Type B pancreatic cell (in vitro differentiated cells): ENCODE measurements around the gene SPACA4. TPM values are rescaled to one million over a fixed set of nuclear protein-coding genes. Genes with fewer than 3 reads are reported as not detected.

Experiments used
- DNase-seq: peaks from one replicate; pipeline ENCODE4 v3.0.0; 2021; ENCODE audit warnings: mixed read lengths; ENCODE audit not compliant: unreplicated experiment; ENCODE audit errors: extremely low spot score
- H3K27ac Mint-ChIP-seq: 2 replicates; pipeline ENCODE4 v1.8.0; 2021; ENCODE audit warnings: mild to moderate bottlenecking, mixed read lengths
- H3K27me3 Mint-ChIP-seq: 2 replicates; pipeline ENCODE4 v1.8.0; 2021; ENCODE audit warnings: mixed read lengths
- H3K36me3 Mint-ChIP-seq: 2 replicates; pipeline ENCODE4 v1.8.0; 2021; ENCODE audit warnings: mixed read lengths
- H3K4me1 Mint-ChIP-seq: one replicate; pipeline ENCODE4 v1.8.0; 2021; ENCODE audit warnings: mixed read lengths; ENCODE audit not compliant: unreplicated experiment
- H3K4me3 Mint-ChIP-seq: 2 replicates; pipeline ENCODE4 v1.8.0; 2021; ENCODE audit warnings: mild to moderate bottlenecking, mixed read lengths
- H3K9me3 Mint-ChIP-seq: 2 replicates; pipeline ENCODE4 v1.8.0; 2021; ENCODE audit warnings: mixed read lengths
- total RNA-seq: library from RNA; stranded (reverse); gene quantifications from 2 replicates; pipeline ENCODE4 v1.2.1, GENCODE V29; 2021; ENCODE audit warnings: low replicate concordance
- TF ChIP-seq, protein P1 (sequence below): fragments of 200-600 bp; sonication (generic); conservative IDR thresholded peaks from 2 replicates; pipeline ENCODE4 v1.5.0; 2021; ENCODE audit warnings: antibody characterized with exemption, mild to moderate bottlenecking

Gene SPACA4
- total RNA-seq, 1 donor from 2014 or later: not detected

DNA sequence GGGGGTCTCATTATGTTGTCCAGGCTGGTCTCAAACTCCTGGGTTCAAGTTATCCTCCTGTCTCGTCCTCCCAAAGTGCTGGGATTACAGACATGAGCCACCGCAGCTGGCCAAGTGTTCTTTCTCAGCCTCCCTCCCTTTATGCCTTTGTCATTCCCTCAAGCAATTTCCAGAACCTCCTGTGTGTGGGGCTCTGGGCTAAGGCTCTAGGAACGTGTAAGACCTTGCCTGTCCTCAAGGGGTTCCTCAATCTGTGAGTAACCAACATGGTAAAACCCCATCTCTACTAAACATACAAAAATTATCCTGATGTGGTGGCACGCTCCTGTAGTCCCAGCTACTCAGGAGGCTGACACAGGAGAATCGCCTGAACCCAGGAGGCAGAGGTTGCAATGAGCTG is 15.5 kb upstream of the SPACA4 start:
- H3K27ac Mint-ChIP-seq: no peak overlapping the region
- peaks cover 9% of the 10 kb centered on the region for H3K4me1 Mint-ChIP-seq
- DNase-seq: no peak
- H3K4me3 Mint-ChIP-seq: no peak overlapping the region
- TF ChIP-seq, protein P1, sequence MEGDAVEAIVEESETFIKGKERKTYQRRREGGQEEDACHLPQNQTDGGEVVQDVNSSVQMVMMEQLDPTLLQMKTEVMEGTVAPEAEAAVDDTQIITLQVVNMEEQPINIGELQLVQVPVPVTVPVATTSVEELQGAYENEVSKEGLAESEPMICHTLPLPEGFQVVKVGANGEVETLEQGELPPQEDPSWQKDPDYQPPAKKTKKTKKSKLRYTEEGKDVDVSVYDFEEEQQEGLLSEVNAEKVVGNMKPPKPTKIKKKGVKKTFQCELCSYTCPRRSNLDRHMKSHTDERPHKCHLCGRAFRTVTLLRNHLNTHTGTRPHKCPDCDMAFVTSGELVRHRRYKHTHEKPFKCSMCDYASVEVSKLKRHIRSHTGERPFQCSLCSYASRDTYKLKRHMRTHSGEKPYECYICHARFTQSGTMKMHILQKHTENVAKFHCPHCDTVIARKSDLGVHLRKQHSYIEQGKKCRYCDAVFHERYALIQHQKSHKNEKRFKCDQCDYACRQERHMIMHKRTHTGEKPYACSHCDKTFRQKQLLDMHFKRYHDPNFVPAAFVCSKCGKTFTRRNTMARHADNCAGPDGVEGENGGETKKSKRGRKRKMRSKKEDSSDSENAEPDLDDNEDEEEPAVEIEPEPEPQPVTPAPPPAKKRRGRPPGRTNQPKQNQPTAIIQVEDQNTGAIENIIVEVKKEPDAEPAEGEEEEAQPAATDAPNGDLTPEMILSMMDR: no peak
- H3K36me3 Mint-ChIP-seq: no peaks in the 10 kb centered on the region
- no peaks in the 10 kb centered on the region for H3K9me3 Mint-ChIP-seq
- peaks cover 5% of the 10 kb centered on the region for H3K27me3 Mint-ChIP-seq

DNA sequence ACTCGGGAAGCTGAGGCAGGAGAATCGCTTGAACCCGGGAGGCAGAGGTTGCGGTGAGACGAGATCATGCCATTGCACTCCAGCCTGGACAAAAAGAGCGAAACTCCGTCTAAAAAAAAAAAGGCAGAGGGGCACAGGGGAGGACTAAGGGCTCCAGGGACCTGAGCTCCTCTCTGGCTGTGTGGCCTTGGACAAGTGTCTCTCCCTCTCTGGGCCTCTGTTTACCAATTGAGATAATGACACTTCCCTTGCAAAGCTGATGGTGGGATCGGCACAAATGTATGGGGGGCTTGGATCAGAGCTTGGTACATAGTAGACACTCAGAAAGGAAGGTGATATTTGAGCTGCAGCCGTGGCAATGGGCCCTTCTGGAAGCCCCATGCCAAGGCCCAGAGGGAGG is 11.4 kb upstream of the SPACA4 start:
- no peaks in the 10 kb centered on the region for H3K9me3 Mint-ChIP-seq
- H3K4me1 Mint-ChIP-seq: no peaks in the 10 kb centered on the region
- no peak overlapping the region for H3K27ac Mint-ChIP-seq
- no peak overlapping the region for H3K4me3 Mint-ChIP-seq
- TF ChIP-seq, protein P1: no peak
- H3K27me3 Mint-ChIP-seq: no peaks in the 10 kb centered on the region
- no peak for DNase-seq
- no peaks in the 10 kb centered on the region for H3K36me3 Mint-ChIP-seq

DNA sequence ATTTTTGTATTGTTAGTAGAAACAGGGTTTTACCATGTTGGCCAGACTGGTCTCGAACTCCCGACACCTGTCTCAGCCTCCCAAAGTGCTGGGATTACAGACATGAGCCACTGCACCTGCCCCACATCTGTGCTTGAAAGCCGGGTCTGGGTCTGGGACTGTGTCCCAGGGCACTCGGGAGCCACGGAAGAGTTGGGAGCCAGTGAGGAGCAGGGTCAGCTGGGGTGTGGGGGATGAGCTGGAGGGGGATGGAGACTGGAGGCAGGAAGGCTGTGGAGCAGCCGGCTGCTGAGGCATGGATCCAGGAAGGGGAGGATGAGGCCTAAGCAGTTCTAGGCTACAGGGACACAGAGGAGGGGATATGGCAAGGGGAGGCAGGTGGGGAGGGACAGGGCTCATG is 10.7 kb upstream of the SPACA4 start:
- Mint-ChIP-seq H3K9me3 (no peaks in the 10 kb centered on the region), H3K27me3 (no peaks in the 10 kb centered on the region), H3K4me1 (no peaks in the 10 kb centered on the region), H3K4me3 (no peak overlapping the region), H3K36me3 (no peaks in the 10 kb centered on the region), H3K27ac (no peak overlapping the region)
- no peak for DNase-seq
- TF ChIP-seq, protein P1: no peak

DNA sequence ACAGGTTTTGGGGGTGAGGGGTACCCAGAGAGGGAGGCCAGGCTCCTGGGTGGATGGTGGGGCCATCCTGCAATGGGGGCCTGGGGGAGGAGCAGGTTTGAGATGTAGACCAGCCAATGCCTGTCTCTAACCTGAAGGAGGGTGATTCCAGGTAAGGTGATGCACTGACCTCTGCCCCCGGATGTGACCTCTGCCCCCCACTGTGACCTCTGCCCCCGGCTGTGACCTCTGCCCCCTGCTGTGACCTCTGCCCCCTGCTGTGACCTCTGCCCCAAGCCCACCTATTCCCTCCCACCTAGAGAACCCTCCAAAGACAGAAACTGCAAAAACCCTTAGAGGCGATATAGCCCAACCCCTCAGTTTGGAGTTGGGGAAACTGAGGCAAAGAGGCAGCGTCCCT is 10.3 kb upstream of the SPACA4 start:
- H3K9me3 Mint-ChIP-seq: no peaks in the 10 kb centered on the region
- no peaks in the 10 kb centered on the region for H3K36me3 Mint-ChIP-seq
- H3K27ac Mint-ChIP-seq: no peak overlapping the region
- no peak for DNase-seq
- H3K4me1 Mint-ChIP-seq: no peaks in the 10 kb centered on the region
- H3K4me3 Mint-ChIP-seq: no peak overlapping the region
- TF ChIP-seq, protein P1: no peak
- H3K27me3 Mint-ChIP-seq: no peaks in the 10 kb centered on the region

DNA sequence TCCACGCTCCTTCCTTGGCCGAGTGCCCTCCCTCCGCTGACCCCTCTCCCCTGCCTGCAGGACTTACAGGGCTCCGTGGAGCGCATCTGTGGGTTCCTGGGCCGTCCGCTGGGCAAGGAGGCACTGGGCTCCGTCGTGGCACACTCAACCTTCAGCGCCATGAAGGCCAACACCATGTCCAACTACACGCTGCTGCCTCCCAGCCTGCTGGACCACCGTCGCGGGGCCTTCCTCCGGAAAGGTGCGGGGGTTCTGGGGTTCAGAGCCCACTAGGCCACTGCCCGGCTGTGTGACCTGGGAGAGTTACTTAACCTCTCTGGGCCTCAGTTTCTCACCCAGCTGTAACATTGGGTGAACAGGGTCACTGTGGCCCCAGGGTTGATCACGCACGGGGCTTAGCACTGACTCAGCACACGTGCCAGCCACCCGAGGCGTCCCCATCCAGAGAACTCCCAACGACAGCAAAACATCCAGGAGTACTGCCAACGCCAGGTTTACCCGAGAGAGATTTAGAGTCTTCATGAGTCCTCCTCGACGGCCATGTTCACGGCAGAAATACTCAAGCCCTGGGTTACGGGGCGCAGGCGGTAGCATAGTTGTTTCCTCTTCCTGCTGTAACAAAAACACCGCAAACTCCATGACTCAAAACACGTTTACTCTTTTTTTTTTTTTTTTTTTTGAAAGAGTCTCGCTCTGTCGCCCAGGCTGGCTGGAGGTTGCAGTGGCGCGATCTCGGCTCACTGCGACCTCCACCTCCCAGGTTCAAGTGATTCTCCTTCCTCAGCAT is 9.7 kb upstream of the SPACA4 start:
- H3K36me3 Mint-ChIP-seq: no peaks in the 10 kb centered on the region
- no peak overlapping the region for H3K4me3 Mint-ChIP-seq
- H3K27me3 Mint-ChIP-seq: no peaks in the 10 kb centered on the region
- no peak overlapping the region for H3K27ac Mint-ChIP-seq
- TF ChIP-seq, protein P1: no peak
- H3K4me1 Mint-ChIP-seq: no peaks in the 10 kb centered on the region
- no peak for DNase-seq
- no peaks in the 10 kb centered on the region for H3K9me3 Mint-ChIP-seq
